Heart right ventricle (tissue), 16 donors: ENCODE data around the gene GRID1. TPM values are rescaled to one million over a fixed set of nuclear protein-coding genes. Genes with fewer than 3 reads are reported as not detected.

ENCODE experiments used
- ATAC-seq, 8 donors: fragments of 200-7000 bp; cut with Tn5 transposase; one replicate each; pipeline ENCODE4 v1.9.1; 2020; ENCODE audit warnings: mild to moderate bottlenecking in 8 of 8, moderate library complexity in 8 of 8, moderate number of reproducible peaks in 1 of 8
- DNase-seq, 2 donors: peaks; one replicate each; pipeline ENCODE4 v3.0.0-alpha.2; 2020
- H3K27ac ChIP-seq, 10 donors: fragments of 200-600 bp; sonication (generic) in 2 of 10; one replicate each; pipeline versions ENCODE4 v1.5.0 to v1.8.0; 2020 to 2022; ENCODE audit warnings: mild to moderate bottlenecking in 3 of 10
- H3K27me3 ChIP-seq, 7 donors: fragments of 200-600 bp; one replicate each; pipeline ENCODE4 v1.8.0; 2021 to 2022; ENCODE audit warnings: mild to moderate bottlenecking in 2 of 7
- H3K36me3 ChIP-seq, 9 donors: fragments of 200-600 bp; sonication (generic) in 1 of 9; one replicate each; pipeline versions ENCODE4 v1.5.0 to v1.8.0; 2020 to 2022; ENCODE audit warnings: mild to moderate bottlenecking in 2 of 9
- H3K4me1 ChIP-seq, 9 donors: fragments of 200-600 bp; sonication (generic) in 1 of 9; one replicate each; pipeline versions ENCODE4 v1.5.0 to v1.8.0; 2020 to 2022; ENCODE audit warnings: mild to moderate bottlenecking in 4 of 9
- H3K4me3 ChIP-seq, 10 donors: fragments of 200-600 bp; sonication (generic) in 2 of 10; one replicate each; pipeline versions ENCODE4 v1.5.0 to v1.8.0; 2020 to 2022; ENCODE audit warnings: mild to moderate bottlenecking in 7 of 10, moderate library complexity in 2 of 10
- H3K9me3 ChIP-seq, 11 donors: fragments of 200-600 bp in 10 of 11; sonication (generic) in 2 of 11; one replicate each; pipeline versions ENCODE4 v1.5.0 to v1.8.0; 2013 to 2022; ENCODE audit warnings: mild to moderate bottlenecking in 2 of 11, control low read depth in 1 of 11, moderate library complexity in 1 of 11
- CTCF ChIP-seq, 9 donors: fragments of 200-600 bp; sonication (generic) in 2 of 9; IDR thresholded peaks; one replicate each; pipeline versions ENCODE4 v1.5.0 to v1.8.0; 2021 to 2022; ENCODE audit warnings: antibody characterized with exemption in 9 of 9, mild to moderate bottlenecking in 5 of 9, moderate library complexity in 1 of 9
- WGBS, 2 donors: extraction: QIAGEN DNeasy Blood & Tissue Kit; methylation state at CpG; one replicate each; pipeline ENCODE4 v1.1.7; 2013; ENCODE audit warnings: inconsistent platforms in 1 of 2; 5-methylcytosine and 5-hydroxymethylcytosine counted together
- intact Hi-C, 10 donors: fragments of 100-400 bp; cut with DNase I; formaldehyde crosslinking; loops; one replicate each; pipeline versions ENCODE4 v1.11.1 to v1.14.2; 2022
- polyA plus RNA-seq, 2 donors: library from polyadenylated mRNA; stranded (reverse); fragments of 200-250 nt; gene quantifications; one replicate each; pipeline ENCODE4 v1.2.3, GENCODE V29; 2013
- total RNA-seq, 10 donors: library from RNA; stranded (reverse); fragmentation: NEBNext Ultra II Directional in 3 of 10; extraction: Animal tissue kit (Norgen Biotek cat#: 25700) in 3 of 10; gene quantifications; one replicate each; pipeline versions ENCODE4 v1.2.1 to v1.2.4, GENCODE V29; 2021 to 2023
- donor health status: Arrhythmogenic right ventricular cardiomyopathy.
- donor health status: ischemic (EF 13 %, LVEDD 7.1; RV severe dilation, severe dysfunction).
- donor health status: healthy with polysubstance abuse.
- donor health status: DM: no; HTN: yes; CAD: no.
- donor health status: DM: no; HTN: no; CAD: no.
- donor health status: ischemic (EF 25% LVEDD 6.9; RV normal size, moderate dysfunction).
- donor health status: ischemic (EF 25% LVEDD 5.7; RV mildly dilated, moderate dysfunction).
- donor health status: healthy.
- donor health status: DM: yes; HTN: yes; CAD: no.
- donor health status: Ischemic cardiomyopathy.
- donor health status: ischemic (EF 35%, LVEDD 5.7; RV mildly dilated, moderate dysfunction).
- donor health status: nonischemic (EF 11% LVEDD 7.7; RV severe dilation, severe dysfunction).
- donor health status: DM: yes; HTN: yes; CAD: no.
- donor health status: PGD.
- donor health status: ischemic (EF 29% LVEDD 5.4; RV normal size, mild dysfunction).
- donor health status: nonischemic (EF 23%, LVEDD 6.1; RV moderate dilation, normal function).

Gene GRID1
- total and polyA plus RNA-seq, 12 donors, result 0.44 to 3.4 (median 1.5) TPM

GRCh38 chr10:85608706-85609105, 757.9 kb downstream of the GRID1 start:
- no peaks in the 10 kb centered on the region for H3K9me3 ChIP-seq
- WGBS, 2 donors, result 93 to 94% methylated on average over 3 of the region's 3 CpGs

GRCh38 chr10:85607043-85607695, 759.4 kb downstream of the GRID1 start:
- Histone ChIP-seq H3K27me3 (no peaks in the 10 kb centered on the region), H3K27ac (no peak overlapping the region), H3K4me1 (no peaks in the 10 kb centered on the region), H3K36me3 (no peaks in the 10 kb centered on the region), H3K9me3 (no peaks in the 10 kb centered on the region), H3K4me3 (no peak overlapping the region)
- no peak for TF ChIP-seq CTCF (IDR thresholded peaks at IDR 0.05)
- ATAC-seq (no peak), DNase-seq (no peak)
- intact Hi-C loops, result no loop called here
- 89 to 93% methylated on average over 11 of the region's 11 CpGs for WGBS, 2 donors

More at GRCh38 chr10:85608706-85609105, 757.9 kb downstream of the GRID1 start:
- DNase-seq, result no peak
- Histone ChIP-seq H3K27me3 (no peaks in the 10 kb centered on the region), H3K4me3 (no peak overlapping the region), H3K27ac (no peak overlapping the region), H3K36me3 (no peaks in the 10 kb centered on the region), H3K4me1 (no peaks in the 10 kb centered on the region)
- no peak for ATAC-seq
- intact Hi-C loops, result no loop called here
- TF ChIP-seq CTCF (IDR thresholded peaks at IDR 0.05), result no peak

GRCh38 chr10:85606401-85606800, 760.2 kb downstream of the GRID1 start:
- no peaks in the 10 kb centered on the region for H3K27me3 ChIP-seq
- H3K36me3 ChIP-seq, result no peaks in the 10 kb centered on the region
- DNase-seq (no peak), ATAC-seq (no peak)
- H3K4me3 ChIP-seq, result no peak overlapping the region
- no peak overlapping the region for H3K27ac ChIP-seq
- no peaks in the 10 kb centered on the region for H3K4me1 ChIP-seq
- 82 to 88% methylated on average over 5 of the region's 5 CpGs for WGBS, 2 donors
- TF ChIP-seq CTCF (IDR thresholded peaks at IDR 0.05), result no peak
- intact Hi-C loops, result no loop called here
- H3K9me3 ChIP-seq, result no peaks in the 10 kb centered on the region

- no peaks in the 10 kb centered on the region for H3K4me1 ChIP-seq
- DNase-seq (no peak), ATAC-seq (no peak)
- TF ChIP-seq CTCF (IDR thresholded peaks at IDR 0.05), result no peak
- WGBS, 2 donors, result 87 to 89% methylated on average over 5 of the region's 5 CpGs
- intact Hi-C loops, result no loop called here
- no peaks in the 10 kb centered on the region for H3K9me3 ChIP-seq
- H3K27me3 ChIP-seq, result no peaks in the 10 kb centered on the region
- no peaks in the 10 kb centered on the region for H3K36me3 ChIP-seq
- no peak overlapping the region for H3K27ac ChIP-seq
- H3K4me3 ChIP-seq, result no peak overlapping the region
Observed at GRCh38 chr10:85604884-85605283, 761.7 kb downstream of the GRID1 start.
